ENCODE measurements around the gene CDCA7.
"Not testable (repeated sequence)": the region's sequence is repeated elsewhere in the genome, so short reads cannot be mapped to it uniquely, and the experiment has no call there.

CDCA7 gene

DNA sequence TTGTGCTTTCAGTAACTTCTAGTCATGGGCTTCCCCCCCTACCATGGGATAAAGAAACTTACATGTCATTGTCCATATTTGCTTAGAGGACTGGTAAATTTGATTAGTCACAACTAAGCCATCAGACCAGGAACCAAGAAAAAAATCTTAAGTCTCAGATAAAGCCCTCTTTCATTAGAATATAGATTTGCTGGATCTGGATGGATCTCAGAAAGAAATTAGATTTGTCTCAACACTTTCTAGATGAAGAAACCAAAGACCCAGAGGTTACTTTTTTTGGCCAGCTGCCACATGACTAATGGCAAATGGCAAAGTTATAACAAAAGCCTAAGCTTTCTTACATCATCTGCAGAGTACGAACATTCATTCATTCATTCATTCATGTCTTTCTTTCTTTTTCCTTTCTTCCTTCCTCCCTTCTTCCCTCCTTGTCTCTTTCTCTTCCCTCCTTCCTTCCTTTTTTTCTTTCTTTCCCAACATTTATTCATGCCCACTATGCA is 60.2 kb downstream of the CDCA7 start:
- Mint-ChIP-seq H3K27ac (peak overlapping the region; percentile 55), H3K4me1 (peaks cover 30% of the 10 kb centered on the region), H3K9me3 (no peaks in the 10 kb centered on the region), H3K36me3 (ENCODE audit: low read depth) (no peaks in the 10 kb centered on the region), H3K27me3 (ENCODE audit: low read depth, poor library complexity) (no peaks in the 10 kb centered on the region), H3K4me3 (no peak overlapping the region)
- TF ChIP-seq, protein P1, sequence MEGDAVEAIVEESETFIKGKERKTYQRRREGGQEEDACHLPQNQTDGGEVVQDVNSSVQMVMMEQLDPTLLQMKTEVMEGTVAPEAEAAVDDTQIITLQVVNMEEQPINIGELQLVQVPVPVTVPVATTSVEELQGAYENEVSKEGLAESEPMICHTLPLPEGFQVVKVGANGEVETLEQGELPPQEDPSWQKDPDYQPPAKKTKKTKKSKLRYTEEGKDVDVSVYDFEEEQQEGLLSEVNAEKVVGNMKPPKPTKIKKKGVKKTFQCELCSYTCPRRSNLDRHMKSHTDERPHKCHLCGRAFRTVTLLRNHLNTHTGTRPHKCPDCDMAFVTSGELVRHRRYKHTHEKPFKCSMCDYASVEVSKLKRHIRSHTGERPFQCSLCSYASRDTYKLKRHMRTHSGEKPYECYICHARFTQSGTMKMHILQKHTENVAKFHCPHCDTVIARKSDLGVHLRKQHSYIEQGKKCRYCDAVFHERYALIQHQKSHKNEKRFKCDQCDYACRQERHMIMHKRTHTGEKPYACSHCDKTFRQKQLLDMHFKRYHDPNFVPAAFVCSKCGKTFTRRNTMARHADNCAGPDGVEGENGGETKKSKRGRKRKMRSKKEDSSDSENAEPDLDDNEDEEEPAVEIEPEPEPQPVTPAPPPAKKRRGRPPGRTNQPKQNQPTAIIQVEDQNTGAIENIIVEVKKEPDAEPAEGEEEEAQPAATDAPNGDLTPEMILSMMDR (IDR thresholded peaks at IDR 0.05) = no peak
- DNase-seq = no peak

DNA sequence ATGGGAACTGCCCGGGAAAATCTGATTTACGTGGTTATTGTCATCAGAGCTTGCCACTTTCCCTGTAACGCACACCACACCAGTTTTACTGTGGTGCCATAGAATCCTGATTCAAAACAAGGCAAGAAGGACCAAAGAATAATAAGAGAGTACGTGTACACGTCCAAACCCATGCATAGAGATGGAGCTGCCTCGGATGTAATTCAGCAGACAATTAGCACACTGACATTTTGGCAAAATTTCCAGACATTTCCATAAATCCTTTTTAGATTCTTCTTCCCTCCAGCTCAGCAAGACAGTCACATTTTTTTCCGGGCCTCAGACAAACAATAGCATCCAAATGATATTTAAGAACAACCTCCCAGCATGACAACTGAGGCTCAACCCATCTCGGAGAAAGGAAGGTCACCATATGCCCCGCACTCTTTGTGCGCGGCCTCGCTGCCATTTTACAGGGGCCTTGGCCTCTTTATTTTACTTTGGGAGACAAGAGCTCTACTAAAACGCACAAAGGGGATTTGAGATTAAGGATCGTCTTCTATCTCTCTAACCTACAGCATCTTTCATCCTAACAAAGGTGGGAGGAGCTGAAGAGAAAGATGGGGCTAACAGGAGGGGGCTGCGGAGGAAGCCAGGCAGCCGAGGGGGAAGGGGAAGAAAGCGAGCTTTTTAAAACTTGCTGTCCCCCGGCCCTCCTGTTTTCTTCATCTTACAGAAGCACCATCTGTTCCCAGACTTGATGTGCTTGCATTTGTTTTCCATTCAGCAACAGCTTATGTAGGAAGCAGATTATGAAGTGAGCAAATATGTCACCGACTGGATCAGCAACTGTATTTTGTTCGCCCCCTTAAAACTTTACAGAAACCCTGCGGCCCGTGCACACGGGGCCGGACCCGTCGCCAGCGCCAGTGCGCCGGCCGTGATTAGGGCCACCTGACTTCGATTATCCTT is 61.0 kb downstream of the CDCA7 start:
- TF ChIP-seq, protein P1 (IDR thresholded peaks at IDR 0.05) = no peak
- H3K9me3 Mint-ChIP-seq = no peaks in the 10 kb centered on the region
- no peaks in the 10 kb centered on the region for H3K36me3 Mint-ChIP-seq (ENCODE audit: low read depth)
- no peaks in the 10 kb centered on the region for H3K27me3 Mint-ChIP-seq (ENCODE audit: low read depth, poor library complexity)
- no peak for DNase-seq
- peaks cover 30% of the 10 kb centered on the region for H3K4me1 Mint-ChIP-seq
- H3K4me3 Mint-ChIP-seq = no peak overlapping the region
- H3K27ac Mint-ChIP-seq = peak overlapping the region; percentile 37

DNA sequence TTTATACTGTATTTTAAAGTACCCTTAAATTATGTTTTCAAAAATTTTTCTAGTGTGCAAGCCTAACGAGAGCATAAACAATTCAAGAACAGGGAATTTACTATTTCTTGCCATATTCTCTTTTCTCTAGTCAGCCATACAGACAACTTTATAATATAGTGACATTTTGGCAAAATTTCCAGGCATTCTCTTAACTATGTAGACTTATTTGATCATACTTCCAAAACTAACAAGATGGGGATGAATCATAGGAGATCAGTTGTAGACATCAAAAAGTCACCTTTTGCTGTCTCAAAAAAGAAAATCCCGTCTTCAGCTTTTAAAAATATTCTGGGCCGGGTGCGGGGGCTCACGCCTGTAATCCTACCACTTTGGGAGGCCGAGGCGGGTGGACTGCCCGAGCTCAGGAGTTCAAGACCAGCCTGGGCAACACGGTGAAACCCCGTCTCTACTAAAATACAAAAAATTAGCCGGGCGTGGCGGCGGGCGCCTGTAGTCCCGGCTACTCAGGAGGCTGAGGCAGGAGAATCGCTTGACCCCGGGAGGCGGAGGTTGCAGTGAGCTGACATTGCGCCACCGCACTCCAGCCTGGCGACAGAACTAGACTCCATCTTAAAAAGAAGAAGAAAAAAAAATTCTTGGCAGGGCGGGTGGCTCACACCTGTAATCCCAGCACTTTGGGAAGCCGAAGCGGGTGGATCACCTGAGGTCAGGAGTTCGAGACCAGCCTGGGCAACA is 61.9 kb downstream of the CDCA7 start:
- not testable (repeated sequence) for H3K36me3 Mint-ChIP-seq (ENCODE audit: low read depth); H3K4me3 Mint-ChIP-seq

GRCh38 chr2:173417341-173417740 is 62.7 kb downstream of the CDCA7 start:
- Mint-ChIP-seq H3K36me3 (ENCODE audit: low read depth) (no peaks in the 10 kb centered on the region), H3K27ac (no peak overlapping the region), H3K27me3 (ENCODE audit: low read depth, poor library complexity) (no peaks in the 10 kb centered on the region), H3K4me3 (no peak overlapping the region), H3K9me3 (no peaks in the 10 kb centered on the region), H3K4me1 (peaks cover 30% of the 10 kb centered on the region)
- DNase-seq = no peak
- TF ChIP-seq, protein P1 (IDR thresholded peaks at IDR 0.05) = no peak

More for the DNA sequence above, 61.9 kb downstream of the CDCA7 start:
- H3K9me3 Mint-ChIP-seq; DNase-seq; H3K27ac Mint-ChIP-seq; H3K27me3 Mint-ChIP-seq (ENCODE audit: low read depth, poor library complexity): not testable (repeated sequence)
- H3K4me1 Mint-ChIP-seq = peaks cover 30% of the 10 kb centered on the region

- DNase-seq = no peak
- TF ChIP-seq, protein P1 (IDR thresholded peaks at IDR 0.05) = no peak
- H3K27me3 Mint-ChIP-seq (ENCODE audit: low read depth, poor library complexity) = no peaks in the 10 kb centered on the region
- no peak overlapping the region for H3K4me3 Mint-ChIP-seq
- no peaks in the 10 kb centered on the region for H3K36me3 Mint-ChIP-seq (ENCODE audit: low read depth)
- peaks cover 28% of the 10 kb centered on the region for H3K4me1 Mint-ChIP-seq
- no peak overlapping the region for H3K27ac Mint-ChIP-seq
- H3K9me3 Mint-ChIP-seq = no peaks in the 10 kb centered on the region
Measured at GRCh38 chr2:173417802-173418201, 63.1 kb downstream of the CDCA7 start.
